ENCODE measurements around the gene DBP.

DBP gene

DNA sequence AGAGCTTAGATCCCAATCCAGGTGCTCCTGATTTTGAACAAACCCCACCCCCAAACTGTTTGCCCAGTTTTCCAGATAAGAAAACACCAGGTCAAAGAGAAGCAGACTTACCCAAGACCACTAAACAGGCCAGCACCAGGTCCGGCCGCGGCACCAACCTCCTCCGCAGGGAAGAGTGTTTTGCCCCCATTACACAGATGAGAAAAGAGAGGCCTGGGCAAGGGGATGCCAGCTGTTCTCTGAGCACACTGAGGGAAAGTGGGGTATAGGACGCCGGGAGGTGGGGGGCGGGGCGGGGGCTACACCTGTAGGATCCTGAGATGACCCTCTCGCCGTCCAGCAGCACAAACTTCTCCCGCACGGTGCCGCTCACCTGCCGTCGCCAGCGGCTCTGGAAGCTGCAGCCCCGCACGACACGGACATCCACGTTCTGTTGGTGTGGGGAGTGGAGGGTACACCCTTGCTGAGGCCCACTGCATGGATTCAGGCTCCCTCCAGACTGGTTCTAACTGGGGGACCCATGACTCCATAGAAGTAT, 27.5 kb downstream of the DBP start:
- no peak for DNase-seq

DNA sequence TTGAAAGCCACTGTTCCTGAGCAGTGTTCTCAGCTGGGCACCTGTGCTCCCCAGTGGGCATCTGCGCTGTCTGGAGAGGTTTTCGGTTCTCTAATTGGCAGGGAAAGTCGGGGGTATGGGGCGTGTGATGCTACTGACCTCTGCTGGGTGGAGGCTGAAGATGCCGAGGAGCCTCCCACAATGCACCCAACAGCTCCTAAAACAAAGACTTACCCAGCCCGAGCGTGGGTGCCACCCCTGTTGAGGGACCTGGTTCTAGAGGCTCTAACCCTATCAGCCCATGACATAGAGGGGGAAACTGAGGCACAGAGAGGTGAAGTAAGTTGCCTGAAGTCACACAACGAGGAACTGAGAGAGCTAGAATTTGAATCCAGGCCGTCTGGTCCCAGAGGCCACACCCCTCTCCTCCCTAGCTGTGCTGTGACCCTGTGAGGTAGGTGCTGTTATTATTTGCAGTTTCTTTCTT, 28.3 kb downstream of the DBP start:
- peak in 1 of 2 experiments; percentile 34 for DNase-seq

DNA sequence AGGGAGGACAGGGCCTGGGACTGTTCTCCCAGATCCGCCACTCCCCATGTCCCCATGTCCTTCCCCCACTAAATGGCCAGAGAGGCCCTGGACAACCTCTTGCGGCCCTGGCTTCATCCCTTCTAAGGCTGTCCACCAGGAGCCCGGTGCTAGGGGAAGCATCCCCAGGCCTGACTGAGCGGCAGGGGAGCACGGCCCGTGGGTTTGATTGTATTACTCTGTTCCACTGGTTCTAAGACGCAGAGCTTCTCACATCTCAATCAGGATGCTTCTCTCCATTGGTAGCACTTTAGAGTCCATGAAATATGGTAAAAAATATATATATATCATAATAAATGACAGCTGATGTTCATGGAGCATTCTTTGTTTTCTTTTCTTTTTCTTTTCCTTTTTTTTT, 29.8 kb downstream of the DBP start:
- DNase-seq: no peak

DNA sequence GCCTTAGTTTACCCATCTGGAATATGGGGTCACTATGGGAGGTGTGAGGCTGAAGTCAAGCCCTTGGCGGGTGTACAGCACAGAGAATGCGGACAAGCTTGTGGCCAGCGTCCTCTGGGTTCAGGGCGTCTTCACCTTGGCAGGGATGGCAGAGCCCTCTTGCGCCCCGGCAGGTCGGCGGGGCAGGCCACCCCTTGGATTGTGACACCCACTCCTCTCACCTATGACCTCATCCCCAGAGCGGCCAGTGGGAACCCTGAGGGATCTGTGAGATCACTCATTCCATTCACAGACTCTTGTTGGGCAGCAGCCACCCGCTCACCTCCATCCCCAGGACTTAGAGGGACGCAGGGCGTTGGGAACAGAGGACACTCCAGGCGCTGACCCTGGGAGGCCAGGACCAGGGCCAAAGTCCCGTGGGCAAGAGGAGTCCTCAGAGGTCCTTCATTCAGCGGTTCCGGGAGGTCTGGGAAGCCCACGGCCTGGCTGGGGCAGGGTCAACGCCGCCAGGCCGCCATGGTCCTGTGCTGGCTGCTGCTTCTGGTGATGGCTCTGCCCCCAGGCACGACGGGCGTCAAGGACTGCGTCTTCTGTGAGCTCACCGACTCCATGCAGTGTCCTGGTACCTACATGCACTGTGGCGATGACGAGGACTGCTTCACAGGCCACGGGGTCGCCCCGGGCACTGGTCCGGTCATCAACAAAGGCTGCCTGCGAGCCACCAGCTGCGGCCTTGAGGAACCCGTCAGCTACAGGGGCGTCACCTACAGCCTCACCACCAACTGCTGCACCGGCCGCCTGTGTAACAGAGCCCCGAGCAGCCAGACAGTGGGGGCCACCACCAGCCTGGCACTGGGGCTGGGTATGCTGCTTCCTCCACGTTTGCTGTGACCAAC, 30.5 kb downstream of the DBP start, which contains the start of gene SPACA4:
Gene SPACA4, plus strand, starts transcription at position 280 of the 896 bp plus-strand sequence. Its CDS starts 237 bp downstream, at position 517.
- DNase-seq: no peak

GRCh38 chr19:48603850-48604249, 33.3 kb downstream of the DBP start:
- no peak for DNase-seq

DNA sequence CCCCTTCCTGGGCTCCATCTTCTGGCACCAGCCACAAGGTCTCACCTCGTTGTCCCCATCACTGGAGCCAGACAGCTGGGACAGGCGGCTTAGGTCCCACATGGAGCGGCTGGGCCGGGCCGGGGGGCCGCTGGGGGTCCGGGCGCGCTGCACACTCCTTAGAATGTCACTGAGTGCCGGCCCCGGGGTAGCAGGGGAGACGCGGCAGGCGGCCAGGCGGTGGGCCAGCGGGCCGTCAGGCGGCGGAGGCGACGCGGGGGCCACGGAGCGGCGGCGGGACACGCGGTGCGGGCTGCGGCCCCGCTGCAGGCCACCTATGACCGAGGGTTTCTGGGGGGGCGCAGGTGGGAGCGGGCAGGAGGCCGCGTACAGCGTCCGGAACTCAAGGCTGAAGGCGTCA, 33.7 kb downstream of the DBP start:
- DNase-seq: no peak

GRCh38 chr19:48603001-48603400, 34.2 kb downstream of the DBP start:
- DNase-seq: no peak

DNA sequence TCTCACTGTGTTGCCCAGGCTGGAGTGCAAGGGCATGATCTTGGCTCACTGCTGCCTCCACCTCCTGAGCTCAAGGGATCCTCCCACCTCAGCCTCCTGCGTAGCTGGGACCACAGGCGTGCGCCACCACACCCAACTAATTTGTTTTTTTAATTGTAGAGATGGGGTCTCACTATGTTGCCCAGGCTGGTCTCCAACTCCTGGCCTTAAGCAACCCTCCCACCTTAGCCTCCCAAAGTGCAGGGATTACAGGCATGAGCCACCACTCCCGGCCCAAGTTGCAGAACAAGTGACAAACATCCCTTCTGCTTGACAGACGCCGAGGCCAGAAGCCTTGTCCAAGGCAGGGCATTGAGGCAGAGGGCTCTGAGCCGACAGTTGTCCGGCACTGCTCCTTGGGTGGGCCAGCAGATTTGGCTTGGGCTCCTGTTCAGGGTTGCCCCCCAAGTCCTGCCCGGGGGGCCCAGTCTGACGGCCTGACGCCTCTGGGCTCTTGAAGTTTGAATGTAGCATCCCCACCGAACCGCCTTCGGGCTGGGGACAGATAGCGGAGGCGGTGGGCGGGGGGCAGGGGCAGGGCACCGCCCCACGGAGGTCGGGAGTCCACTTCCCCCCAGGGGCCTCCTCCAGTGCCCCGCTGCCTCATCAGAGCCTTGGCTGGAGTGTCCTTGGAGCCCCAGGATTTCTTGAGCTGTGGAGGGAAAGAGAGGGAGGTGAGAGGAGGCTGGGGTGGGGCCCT, 36.3 kb downstream of the DBP start:
- DNase-seq: no peak

GRCh38 chr19:48598996-48599700, 38.0 kb downstream of the DBP start:
- DNase-seq: no peak

GRCh38 chr19:48596679-48597465, 40.3 kb downstream of the DBP start:
- DNase-seq: no peak

GRCh38 chr19:48596237-48596636, 40.9 kb downstream of the DBP start:
- DNase-seq: no peak

DNA sequence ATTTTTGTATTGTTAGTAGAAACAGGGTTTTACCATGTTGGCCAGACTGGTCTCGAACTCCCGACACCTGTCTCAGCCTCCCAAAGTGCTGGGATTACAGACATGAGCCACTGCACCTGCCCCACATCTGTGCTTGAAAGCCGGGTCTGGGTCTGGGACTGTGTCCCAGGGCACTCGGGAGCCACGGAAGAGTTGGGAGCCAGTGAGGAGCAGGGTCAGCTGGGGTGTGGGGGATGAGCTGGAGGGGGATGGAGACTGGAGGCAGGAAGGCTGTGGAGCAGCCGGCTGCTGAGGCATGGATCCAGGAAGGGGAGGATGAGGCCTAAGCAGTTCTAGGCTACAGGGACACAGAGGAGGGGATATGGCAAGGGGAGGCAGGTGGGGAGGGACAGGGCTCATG, 41.3 kb downstream of the DBP start:
- DNase-seq: no peak

- DNase-seq: no peak
Observed at GRCh38 chr19:48595171-48595570, 42.0 kb downstream of the DBP start.

DNA sequence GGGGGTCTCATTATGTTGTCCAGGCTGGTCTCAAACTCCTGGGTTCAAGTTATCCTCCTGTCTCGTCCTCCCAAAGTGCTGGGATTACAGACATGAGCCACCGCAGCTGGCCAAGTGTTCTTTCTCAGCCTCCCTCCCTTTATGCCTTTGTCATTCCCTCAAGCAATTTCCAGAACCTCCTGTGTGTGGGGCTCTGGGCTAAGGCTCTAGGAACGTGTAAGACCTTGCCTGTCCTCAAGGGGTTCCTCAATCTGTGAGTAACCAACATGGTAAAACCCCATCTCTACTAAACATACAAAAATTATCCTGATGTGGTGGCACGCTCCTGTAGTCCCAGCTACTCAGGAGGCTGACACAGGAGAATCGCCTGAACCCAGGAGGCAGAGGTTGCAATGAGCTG, 46.2 kb downstream of the DBP start:
- DNase-seq: no peak

DNA sequence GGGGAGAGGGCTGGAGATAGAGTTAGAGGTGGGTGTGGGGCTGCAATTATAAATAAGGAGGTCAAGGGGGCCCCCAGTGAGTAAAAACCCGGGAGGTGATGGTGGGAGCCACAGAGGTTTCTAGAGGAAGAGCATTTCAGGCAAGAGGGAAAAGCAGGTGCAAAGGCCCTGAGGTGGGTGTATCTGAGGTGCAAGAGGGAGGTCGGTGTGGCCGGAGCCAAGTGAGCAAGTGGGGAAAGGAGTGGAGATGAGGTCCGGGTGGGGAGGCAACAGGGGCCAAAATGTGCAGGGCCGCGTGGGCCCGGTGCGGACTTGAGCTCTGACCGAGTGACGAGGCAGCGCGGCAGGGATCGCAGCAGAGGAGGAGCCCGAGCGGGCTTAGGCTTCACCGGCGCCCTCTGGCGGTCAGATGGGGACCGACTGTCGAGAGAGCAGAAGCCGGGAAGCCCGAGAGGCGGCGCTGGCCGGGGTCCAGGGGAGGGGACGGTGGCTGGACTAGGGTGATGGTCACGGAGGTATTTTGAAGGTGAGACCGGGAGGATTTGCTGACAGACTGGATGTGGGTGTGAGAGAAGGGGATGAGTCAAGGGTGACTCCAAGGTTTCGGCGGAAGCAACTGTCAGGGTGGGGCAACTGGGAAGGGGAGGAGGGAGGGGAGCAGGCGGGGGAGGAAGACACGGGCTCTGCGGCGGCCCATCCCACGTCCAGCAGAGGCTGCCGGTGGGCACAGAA, 48.3 kb downstream of the DBP start:
- peak in 1 of 2 experiments; percentile 66 for DNase-seq

GRCh38 chr19:48587387-48587786, 49.8 kb downstream of the DBP start:
- DNase-seq: no peak

- DNase-seq: no peak
Observed at GRCh38 chr19:48582168-48582567, 55.0 kb downstream of the DBP start.

Data from SW 1271 (cell line).